Measurements from ENCODE around the gene KIF3C.

Gene KIF3C

DNA sequence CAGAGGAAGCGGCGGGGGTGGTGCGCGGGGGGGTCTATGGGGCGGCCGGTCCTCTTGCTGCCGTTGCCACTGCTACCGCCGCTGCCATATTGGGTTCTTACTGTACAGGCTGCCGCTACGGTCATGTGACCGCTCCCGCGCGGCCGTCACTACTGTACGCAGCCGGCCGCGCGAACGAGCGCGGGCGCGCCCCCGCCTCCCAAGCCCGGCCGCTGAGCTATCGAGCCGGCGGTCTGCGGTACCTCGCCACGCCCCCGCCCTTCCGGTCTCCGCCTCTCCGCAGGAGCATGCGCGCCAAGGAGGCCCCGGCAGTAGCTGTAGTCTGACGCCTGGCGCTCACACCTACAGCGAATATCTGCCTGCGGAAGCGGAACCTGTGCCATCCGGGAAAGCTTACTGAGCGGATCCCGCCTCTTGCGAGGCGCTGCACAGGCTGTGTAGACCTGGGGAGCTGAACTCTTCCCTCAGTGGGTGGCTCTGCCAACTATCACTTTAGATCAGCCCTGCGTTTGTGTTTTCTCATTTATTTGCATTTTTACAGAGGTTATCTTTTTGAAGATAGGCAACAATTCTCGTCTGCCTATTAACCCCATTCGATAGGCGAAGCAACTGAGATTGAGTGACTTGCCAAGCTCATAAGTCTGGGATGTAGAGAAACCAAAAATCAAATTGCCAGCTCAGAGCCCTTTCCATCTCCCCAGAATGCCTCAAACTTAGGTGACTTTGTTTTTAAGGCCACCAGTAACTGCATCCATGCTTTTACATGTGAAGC lies 103.8 kb downstream of the KIF3C start, which contains the start of gene ASXL2 (continued):
- TF ChIP-seq, protein P1, sequence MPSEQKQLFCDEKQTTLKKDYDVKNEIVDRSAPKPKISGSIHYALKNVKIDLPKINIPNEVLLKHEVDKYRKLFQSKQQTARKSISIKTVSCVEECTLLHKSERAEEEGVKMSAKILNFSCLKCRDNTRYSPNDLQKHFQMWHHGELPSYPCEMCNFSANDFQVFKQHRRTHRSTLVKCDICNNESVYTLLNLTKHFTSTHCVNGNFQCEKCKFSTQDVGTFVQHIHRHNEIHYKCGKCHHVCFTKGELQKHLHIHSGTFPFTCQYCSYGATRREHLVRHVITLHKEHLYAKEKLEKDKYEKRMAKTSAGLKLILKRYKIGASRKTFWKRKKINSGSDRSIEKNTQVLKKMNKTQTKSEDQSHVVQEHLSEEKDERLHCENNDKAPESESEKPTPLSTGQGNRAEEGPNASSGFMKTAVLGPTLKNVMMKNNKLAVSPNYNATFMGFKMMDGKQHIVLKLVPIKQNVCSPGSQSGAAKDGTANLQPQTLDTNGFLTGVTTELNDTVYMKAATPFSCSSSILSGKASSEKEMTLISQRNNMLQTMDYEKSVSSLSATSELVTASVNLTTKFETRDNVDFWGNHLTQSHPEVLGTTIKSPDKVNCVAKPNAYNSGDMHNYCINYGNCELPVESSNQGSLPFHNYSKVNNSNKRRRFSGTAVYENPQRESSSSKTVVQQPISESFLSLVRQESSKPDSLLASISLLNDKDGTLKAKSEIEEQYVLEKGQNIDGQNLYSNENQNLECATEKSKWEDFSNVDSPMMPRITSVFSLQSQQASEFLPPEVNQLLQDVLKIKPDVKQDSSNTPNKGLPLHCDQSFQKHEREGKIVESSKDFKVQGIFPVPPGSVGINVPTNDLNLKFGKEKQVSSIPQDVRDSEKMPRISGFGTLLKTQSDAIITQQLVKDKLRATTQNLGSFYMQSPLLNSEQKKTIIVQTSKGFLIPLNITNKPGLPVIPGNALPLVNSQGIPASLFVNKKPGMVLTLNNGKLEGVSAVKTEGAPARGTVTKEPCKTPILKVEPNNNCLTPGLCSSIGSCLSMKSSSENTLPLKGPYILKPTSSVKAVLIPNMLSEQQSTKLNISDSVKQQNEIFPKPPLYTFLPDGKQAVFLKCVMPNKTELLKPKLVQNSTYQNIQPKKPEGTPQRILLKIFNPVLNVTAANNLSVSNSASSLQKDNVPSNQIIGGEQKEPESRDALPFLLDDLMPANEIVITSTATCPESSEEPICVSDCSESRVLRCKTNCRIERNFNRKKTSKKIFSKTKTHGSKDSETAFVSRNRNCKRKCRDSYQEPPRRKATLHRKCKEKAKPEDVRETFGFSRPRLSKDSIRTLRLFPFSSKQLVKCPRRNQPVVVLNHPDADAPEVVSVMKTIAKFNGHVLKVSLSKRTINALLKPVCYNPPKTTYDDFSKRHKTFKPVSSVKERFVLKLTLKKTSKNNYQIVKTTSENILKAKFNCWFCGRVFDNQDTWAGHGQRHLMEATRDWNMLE (tag by site-specific recombination; conservative IDR thresholded peaks at IDR 0.05; ENCODE audit: low read depth) = peak; percentile 95
- no peak for TF ChIP-seq IKZF3 (tag by site-specific recombination; IDR thresholded peaks at IDR 0.05)
- no peak for TF ChIP-seq ZNF174 (tag by site-specific recombination; IDR thresholded peaks at IDR 0.05)
- 0 out of 2 replicates have a peak, but pooled peaks have one; percentile 14 for TF ChIP-seq ZNF629 (tag by site-specific recombination; IDR thresholded peaks at IDR 0.05)
- no peak for TF ChIP-seq ZSCAN16 (tag by site-specific recombination; IDR thresholded peaks at IDR 0.05)
- TF ChIP-seq BCL11B (tag by site-specific recombination; IDR thresholded peaks at IDR 0.05; ENCODE audit: low read depth) = no peak
- TF ChIP-seq ZNF184 (tag by site-specific recombination; IDR thresholded peaks at IDR 0.05) = no peak
- no peak for TF ChIP-seq ZNF366 (tag by site-specific recombination; conservative IDR thresholded peaks at IDR 0.05)
- TF ChIP-seq, protein P2, sequence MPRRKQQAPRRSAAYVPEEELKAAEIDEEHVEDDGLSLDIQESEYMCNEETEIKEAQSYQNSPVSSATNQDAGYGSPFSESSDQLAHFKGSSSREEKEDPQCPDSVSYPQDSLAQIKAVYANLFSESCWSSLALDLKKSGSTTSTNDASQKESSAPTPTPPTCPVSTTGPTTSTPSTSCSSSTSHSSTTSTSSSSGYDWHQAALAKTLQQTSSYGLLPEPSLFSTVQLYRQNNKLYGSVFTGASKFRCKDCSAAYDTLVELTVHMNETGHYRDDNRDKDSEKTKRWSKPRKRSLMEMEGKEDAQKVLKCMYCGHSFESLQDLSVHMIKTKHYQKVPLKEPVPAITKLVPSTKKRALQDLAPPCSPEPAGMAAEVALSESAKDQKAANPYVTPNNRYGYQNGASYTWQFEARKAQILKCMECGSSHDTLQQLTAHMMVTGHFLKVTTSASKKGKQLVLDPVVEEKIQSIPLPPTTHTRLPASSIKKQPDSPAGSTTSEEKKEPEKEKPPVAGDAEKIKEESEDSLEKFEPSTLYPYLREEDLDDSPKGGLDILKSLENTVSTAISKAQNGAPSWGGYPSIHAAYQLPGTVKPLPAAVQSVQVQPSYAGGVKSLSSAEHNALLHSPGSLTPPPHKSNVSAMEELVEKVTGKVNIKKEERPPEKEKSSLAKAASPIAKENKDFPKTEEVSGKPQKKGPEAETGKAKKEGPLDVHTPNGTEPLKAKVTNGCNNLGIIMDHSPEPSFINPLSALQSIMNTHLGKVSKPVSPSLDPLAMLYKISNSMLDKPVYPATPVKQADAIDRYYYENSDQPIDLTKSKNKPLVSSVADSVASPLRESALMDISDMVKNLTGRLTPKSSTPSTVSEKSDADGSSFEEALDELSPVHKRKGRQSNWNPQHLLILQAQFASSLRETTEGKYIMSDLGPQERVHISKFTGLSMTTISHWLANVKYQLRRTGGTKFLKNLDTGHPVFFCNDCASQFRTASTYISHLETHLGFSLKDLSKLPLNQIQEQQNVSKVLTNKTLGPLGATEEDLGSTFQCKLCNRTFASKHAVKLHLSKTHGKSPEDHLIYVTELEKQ (tag by site-specific recombination; IDR thresholded peaks at IDR 0.05; ENCODE audit: borderline replicate concordance) = no peak
- TF ChIP-seq, protein P3, sequence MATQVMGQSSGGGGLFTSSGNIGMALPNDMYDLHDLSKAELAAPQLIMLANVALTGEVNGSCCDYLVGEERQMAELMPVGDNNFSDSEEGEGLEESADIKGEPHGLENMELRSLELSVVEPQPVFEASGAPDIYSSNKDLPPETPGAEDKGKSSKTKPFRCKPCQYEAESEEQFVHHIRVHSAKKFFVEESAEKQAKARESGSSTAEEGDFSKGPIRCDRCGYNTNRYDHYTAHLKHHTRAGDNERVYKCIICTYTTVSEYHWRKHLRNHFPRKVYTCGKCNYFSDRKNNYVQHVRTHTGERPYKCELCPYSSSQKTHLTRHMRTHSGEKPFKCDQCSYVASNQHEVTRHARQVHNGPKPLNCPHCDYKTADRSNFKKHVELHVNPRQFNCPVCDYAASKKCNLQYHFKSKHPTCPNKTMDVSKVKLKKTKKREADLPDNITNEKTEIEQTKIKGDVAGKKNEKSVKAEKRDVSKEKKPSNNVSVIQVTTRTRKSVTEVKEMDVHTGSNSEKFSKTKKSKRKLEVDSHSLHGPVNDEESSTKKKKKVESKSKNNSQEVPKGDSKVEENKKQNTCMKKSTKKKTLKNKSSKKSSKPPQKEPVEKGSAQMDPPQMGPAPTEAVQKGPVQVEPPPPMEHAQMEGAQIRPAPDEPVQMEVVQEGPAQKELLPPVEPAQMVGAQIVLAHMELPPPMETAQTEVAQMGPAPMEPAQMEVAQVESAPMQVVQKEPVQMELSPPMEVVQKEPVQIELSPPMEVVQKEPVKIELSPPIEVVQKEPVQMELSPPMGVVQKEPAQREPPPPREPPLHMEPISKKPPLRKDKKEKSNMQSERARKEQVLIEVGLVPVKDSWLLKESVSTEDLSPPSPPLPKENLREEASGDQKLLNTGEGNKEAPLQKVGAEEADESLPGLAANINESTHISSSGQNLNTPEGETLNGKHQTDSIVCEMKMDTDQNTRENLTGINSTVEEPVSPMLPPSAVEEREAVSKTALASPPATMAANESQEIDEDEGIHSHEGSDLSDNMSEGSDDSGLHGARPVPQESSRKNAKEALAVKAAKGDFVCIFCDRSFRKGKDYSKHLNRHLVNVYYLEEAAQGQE (tag by site-specific recombination; IDR thresholded peaks at IDR 0.05) = no peak
- TF ChIP-seq, protein P4, sequence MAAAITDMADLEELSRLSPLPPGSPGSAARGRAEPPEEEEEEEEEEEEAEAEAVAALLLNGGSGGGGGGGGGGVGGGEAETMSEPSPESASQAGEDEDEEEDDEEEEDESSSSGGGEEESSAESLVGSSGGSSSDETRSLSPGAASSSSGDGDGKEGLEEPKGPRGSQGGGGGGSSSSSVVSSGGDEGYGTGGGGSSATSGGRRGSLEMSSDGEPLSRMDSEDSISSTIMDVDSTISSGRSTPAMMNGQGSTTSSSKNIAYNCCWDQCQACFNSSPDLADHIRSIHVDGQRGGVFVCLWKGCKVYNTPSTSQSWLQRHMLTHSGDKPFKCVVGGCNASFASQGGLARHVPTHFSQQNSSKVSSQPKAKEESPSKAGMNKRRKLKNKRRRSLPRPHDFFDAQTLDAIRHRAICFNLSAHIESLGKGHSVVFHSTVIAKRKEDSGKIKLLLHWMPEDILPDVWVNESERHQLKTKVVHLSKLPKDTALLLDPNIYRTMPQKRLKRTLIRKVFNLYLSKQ (tag by site-specific recombination; IDR thresholded peaks at IDR 0.05; ENCODE audit: borderline replicate concordance) = no peak
- TF ChIP-seq, protein P5, sequence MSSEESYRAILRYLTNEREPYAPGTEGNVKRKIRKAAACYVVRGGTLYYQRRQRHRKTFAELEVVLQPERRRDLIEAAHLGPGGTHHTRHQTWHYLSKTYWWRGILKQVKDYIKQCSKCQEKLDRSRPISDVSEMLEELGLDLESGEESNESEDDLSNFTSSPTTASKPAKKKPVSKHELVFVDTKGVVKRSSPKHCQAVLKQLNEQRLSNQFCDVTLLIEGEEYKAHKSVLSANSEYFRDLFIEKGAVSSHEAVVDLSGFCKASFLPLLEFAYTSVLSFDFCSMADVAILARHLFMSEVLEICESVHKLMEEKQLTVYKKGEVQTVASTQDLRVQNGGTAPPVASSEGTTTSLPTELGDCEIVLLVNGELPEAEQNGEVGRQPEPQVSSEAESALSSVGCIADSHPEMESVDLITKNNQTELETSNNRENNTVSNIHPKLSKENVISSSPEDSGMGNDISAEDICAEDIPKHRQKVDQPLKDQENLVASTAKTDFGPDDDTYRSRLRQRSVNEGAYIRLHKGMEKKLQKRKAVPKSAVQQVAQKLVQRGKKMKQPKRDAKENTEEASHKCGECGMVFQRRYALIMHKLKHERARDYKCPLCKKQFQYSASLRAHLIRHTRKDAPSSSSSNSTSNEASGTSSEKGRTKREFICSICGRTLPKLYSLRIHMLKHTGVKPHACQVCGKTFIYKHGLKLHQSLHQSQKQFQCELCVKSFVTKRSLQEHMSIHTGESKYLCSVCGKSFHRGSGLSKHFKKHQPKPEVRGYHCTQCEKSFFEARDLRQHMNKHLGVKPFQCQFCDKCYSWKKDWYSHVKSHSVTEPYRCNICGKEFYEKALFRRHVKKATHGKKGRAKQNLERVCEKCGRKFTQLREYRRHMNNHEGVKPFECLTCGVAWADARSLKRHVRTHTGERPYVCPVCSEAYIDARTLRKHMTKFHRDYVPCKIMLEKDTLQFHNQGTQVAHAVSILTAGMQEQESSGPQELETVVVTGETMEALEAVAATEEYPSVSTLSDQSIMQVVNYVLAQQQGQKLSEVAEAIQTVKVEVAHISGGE (tag by site-specific recombination; conservative IDR thresholded peaks at IDR 0.05; ENCODE audit: low read depth) = peak; percentile 72
- TF ChIP-seq ZBTB8A (tag by site-specific recombination; IDR thresholded peaks at IDR 0.05) = peak; percentile 87
- TF ChIP-seq, protein P6, sequence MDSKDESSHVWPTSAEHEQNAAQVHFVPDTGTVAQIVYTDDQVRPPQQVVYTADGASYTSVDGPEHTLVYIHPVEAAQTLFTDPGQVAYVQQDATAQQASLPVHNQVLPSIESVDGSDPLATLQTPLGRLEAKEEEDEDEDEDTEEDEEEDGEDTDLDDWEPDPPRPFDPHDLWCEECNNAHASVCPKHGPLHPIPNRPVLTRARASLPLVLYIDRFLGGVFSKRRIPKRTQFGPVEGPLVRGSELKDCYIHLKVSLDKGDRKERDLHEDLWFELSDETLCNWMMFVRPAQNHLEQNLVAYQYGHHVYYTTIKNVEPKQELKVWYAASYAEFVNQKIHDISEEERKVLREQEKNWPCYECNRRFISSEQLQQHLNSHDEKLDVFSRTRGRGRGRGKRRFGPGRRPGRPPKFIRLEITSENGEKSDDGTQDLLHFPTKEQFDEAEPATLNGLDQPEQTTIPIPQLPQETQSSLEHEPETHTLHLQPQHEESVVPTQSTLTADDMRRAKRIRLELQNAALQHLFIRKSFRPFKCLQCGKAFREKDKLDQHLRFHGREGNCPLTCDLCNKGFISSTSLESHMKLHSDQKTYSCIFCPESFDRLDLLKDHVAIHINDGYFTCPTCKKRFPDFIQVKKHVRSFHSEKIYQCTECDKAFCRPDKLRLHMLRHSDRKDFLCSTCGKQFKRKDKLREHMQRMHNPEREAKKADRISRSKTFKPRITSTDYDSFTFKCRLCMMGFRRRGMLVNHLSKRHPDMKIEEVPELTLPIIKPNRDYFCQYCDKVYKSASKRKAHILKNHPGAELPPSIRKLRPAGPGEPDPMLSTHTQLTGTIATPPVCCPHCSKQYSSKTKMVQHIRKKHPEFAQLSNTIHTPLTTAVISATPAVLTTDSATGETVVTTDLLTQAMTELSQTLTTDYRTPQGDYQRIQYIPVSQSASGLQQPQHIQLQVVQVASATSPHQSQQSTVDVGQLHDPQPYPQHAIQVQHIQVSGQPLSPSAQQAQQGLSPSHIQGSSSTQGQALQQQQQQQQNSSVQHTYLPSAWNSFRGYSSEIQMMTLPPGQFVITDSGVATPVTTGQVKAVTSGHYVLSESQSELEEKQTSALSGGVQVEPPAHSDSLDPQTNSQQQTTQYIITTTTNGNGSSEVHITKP (tag by site-specific recombination; IDR thresholded peaks at IDR 0.05) = no peak

Measured in HEK293 (cell line).